Astrocyte (in vitro differentiated cells and primary cell): Measurements from ENCODE around the gene GABRB1.

ENCODE experiments used
- CTCF ChIP-seq: IDR thresholded peaks from 2 replicates; pipeline ENCODE4 v1.5.1; 2011; ENCODE audit warnings: low read depth, mild to moderate bottlenecking, inconsistent platforms, low read length, moderate library complexity; ENCODE audit not compliant: insufficient read depth
- EZH2 ChIP-seq: IDR thresholded peaks from 2 replicates; pipeline ENCODE4 v1.6.1; 2012; ENCODE audit warnings: mild to moderate bottlenecking, low read length, inconsistent platforms; ENCODE audit not compliant: insufficient read depth

DNA sequence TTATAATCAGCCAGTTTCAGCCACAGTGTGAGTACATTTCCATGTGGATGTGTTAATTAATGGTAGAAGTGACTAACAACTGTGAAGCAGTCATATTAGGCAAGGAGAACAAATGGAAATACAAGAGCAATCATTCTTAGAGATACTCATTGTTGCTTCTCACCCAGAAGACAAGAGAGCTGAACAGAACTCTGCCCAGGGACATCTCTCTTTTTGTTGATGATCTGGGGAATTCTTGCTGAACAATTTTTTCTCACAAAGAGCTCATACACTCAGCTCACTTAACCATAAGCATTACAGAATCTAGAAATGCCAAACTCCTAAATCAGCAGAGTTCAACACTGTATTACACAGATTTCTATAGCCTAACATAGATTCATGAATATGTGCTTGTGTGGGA lies 282.0 kb downstream of the GABRB1 start:
- TF ChIP-seq CTCF (no peak), EZH2 (no peak)
